ENCODE results near the gene BMP6. TPM values are rescaled to one million over a fixed set of nuclear protein-coding genes. Genes with fewer than 3 reads are reported as not detected.

BMP6 gene
- total and polyA plus RNA-seq, 2 experiments from 2014 or later = 0.84 to 2.8 TPM

GRCh38 chr6:7697820-7698623 lies 27.9 kb upstream of the BMP6 start (continued):
- TF ChIP-seq ZNF462 (CRISPR knock-in tag; IDR thresholded peaks at IDR 0.05) = no peak

GRCh38 chr6:7701212-7701834 lies 24.6 kb upstream of the BMP6 start:
- no peaks in the 10 kb centered on the region for H3K36me3 ChIP-seq (ENCODE audit: insufficient read depth)
- no peak overlapping the region for H3K27ac ChIP-seq (ENCODE audit: low read depth)
- ATAC-seq (no peak), DNase-seq (ENCODE audit: low spot score) (no peak)
- H3K9me2 ChIP-seq (ENCODE audit: insufficient read depth) = no peaks in the 10 kb centered on the region
- no peak overlapping the region for H3K4me2 ChIP-seq
- Mint-ChIP-seq H3K4me3 (no peak overlapping the region), H3K36me3 (ENCODE audit: low read depth) (no peaks in the 10 kb centered on the region), H3K9me3 (no peaks in the 10 kb centered on the region), H3K27me3 (ENCODE audit: insufficient read depth, low read depth, poor library complexity) (peaks cover 2% of the 10 kb centered on the region), H3K4me1 (peaks cover 13% of the 10 kb centered on the region), H3K27ac (no peak overlapping the region)
- H3K79me2 ChIP-seq (replicated peaks; ENCODE audit: insufficient read depth) = no peaks in the 10 kb centered on the region
- no peak overlapping the region for H2AFZ ChIP-seq
- peaks cover 19% of the 10 kb centered on the region; the same call in 1 of the 2 replicates for H3K4me1 ChIP-seq (ENCODE audit: insufficient read depth)
- no peaks in the 10 kb centered on the region for H4K20me1 ChIP-seq (replicated peaks; ENCODE audit: insufficient read depth)
- no peaks in the 10 kb centered on the region for H3F3A ChIP-seq (replicated peaks; ENCODE audit: low read depth)
- no peak overlapping the region for H3K4me3 ChIP-seq
- TF ChIP-seq REST (IDR thresholded peaks at IDR 0.05; ENCODE audit: unreplicated experiment) (no peak), NANOG (IDR thresholded peaks at IDR 0.05; ENCODE audit: borderline replicate concordance) (no peak), STAT1 (IDR thresholded peaks at IDR 0.05; ENCODE audit: unreplicated experiment) (no peak), JUNB (IDR thresholded peaks at IDR 0.05; ENCODE audit: unreplicated experiment) (no peak), POLR2AphosphoS5 (IDR thresholded peaks at IDR 0.05; ENCODE audit: low read depth) (no peak), ZNF331 (CRISPR knock-in tag; IDR thresholded peaks at IDR 0.05; ENCODE audit: low read depth) (no peak), CREB1 (CRISPR knock-in tag; IDR thresholded peaks at IDR 0.05; ENCODE audit: low read depth) (no peak), EZH2phosphoT487 (IDR thresholded peaks at IDR 0.05; ENCODE audit: unreplicated experiment) (no peak)
- H3K27me3 ChIP-seq (ENCODE audit: insufficient read depth) = no peaks in the 10 kb centered on the region
